ENCODE measurements around the gene EWSR1.

EWSR1 gene

GRCh38 chr22:29269230-29269604 is 1.1 kb downstream of the EWSR1 start:
- DNase-seq (ENCODE audit: low read depth): no peak

- no peak for DNase-seq (ENCODE audit: low read depth)
These were observed 1.8 kb downstream of the EWSR1 start for GRCh38 chr22:29269731-29270474.

- DNase-seq (ENCODE audit: low read depth): no peak
These were observed 2.6 kb downstream of the EWSR1 start for GRCh38 chr22:29270475-29271271.

GRCh38 chr22:29272624-29273023 is 4.6 kb downstream of the EWSR1 start:
- DNase-seq (ENCODE audit: low read depth): no peak

GRCh38 chr22:29275167-29275566 is 7.1 kb downstream of the EWSR1 start:
- no peak for DNase-seq (ENCODE audit: low read depth)

GRCh38 chr22:29275819-29276565 is 7.9 kb downstream of the EWSR1 start:
- DNase-seq (ENCODE audit: low read depth): no peak

- no peak for DNase-seq (ENCODE audit: low read depth)
These were observed 9.9 kb downstream of the EWSR1 start for GRCh38 chr22:29277927-29278326.

GRCh38 chr22:29284196-29284595 is 16.1 kb downstream of the EWSR1 start:
- DNase-seq (ENCODE audit: low read depth): no peak

- DNase-seq (ENCODE audit: low read depth): no peak
These were observed 20.8 kb downstream of the EWSR1 start for GRCh38 chr22:29288837-29289236.

GRCh38 chr22:29290061-29290460 is 22.0 kb downstream of the EWSR1 start:
- DNase-seq (ENCODE audit: low read depth): no peak

GRCh38 chr22:29291215-29291614 is 23.1 kb downstream of the EWSR1 start:
- DNase-seq (ENCODE audit: low read depth): no peak

GRCh38 chr22:29292379-29292778 is 24.3 kb downstream of the EWSR1 start:
- no peak for DNase-seq (ENCODE audit: low read depth)

- DNase-seq (ENCODE audit: low read depth): no peak
These were observed 30.6 kb downstream of the EWSR1 start for GRCh38 chr22:29298641-29299040.

- DNase-seq (ENCODE audit: low read depth): no peak
These were observed 31.2 kb downstream of the EWSR1 start for GRCh38 chr22:29299136-29299900.

- no peak for DNase-seq (ENCODE audit: low read depth)
These were observed 32.4 kb downstream of the EWSR1 start for GRCh38 chr22:29300467-29300806.

GRCh38 chr22:29300807-29301601 is 32.9 kb downstream of the EWSR1 start:
- DNase-seq (ENCODE audit: low read depth): no peak

GRCh38 chr22:29301716-29302401 is 33.8 kb downstream of the EWSR1 start:
- no peak for DNase-seq (ENCODE audit: low read depth)

- DNase-seq (ENCODE audit: low read depth): no peak
These were observed 34.3 kb downstream of the EWSR1 start for GRCh38 chr22:29302402-29302680.

- DNase-seq (ENCODE audit: low read depth): no peak
These were observed 34.8 kb downstream of the EWSR1 start for GRCh38 chr22:29302681-29303465.

GRCh38 chr22:29305836-29306174 is 37.7 kb downstream of the EWSR1 start:
- no peak for DNase-seq (ENCODE audit: low read depth)

Data from activated T-helper 9 cell treated with anti-CD3 and anti-CD28 coated beads, Interleukin-2, amount 50 U/mL, for 16 hours (primary cell).